IMR-90 (cell line): ENCODE results near the gene RYR1. TPM values are rescaled to one million over a fixed set of nuclear protein-coding genes. Genes with fewer than 3 reads are reported as not detected.

Experiments
- ATAC-seq: fragments of 200-7000 bp; cut with Tn5 transposase; 2 replicates; pipeline ENCODE4 v1.9.1; 2020; ENCODE audit warnings: low read depth, mild to moderate bottlenecking, moderate library complexity
- BruUV-seq: library from RNA; stranded (reverse); fragments of 400-500 nt; replicated peaks from 2 replicates; lab custom pipeline; 2021; lab: Mats Ljungman, UMichigan
- CTCF ChIA-PET: fragments of 300-600 bp; formaldehyde crosslinking; extraction: SDS; loops from one replicate; lab custom pipeline; 2021; ENCODE audit warnings: antibody characterized with exemption; lab: Yijun Ruan, JAX
- POLR2A ChIA-PET: fragments of 300-600 bp; sonication (Branson Sonifier 250); formaldehyde crosslinking; loops from one replicate; lab custom pipeline; 2022; ENCODE audit warnings: antibody characterized with exemption; ENCODE audit not compliant: unreplicated experiment; lab: Charles Lee
- DNase-seq: peaks from one replicate; pipeline ENCODE4 v3.0.0; 2013
- H2AFZ ChIP-seq: replicated peaks from 2 replicates; pipeline ENCODE3; 2013; ENCODE audit warnings: low read length, mild to moderate bottlenecking; ENCODE audit not compliant: poor library complexity
- H2AK5ac ChIP-seq: 2 replicates; pipeline ENCODE4 v1.6.1; 2013; ENCODE audit warnings: low read depth, low read length, inconsistent platforms
- H2AK9ac ChIP-seq: replicated peaks from 2 replicates; pipeline ENCODE3; 2013; ENCODE audit warnings: mild to moderate bottlenecking, low read depth, low read length, moderate library complexity; ENCODE audit not compliant: poor library complexity
- H2BK120ac ChIP-seq: 2 replicates; pipeline ENCODE4 v1.6.1; 2013; ENCODE audit warnings: low read depth, low read length, inconsistent platforms
- H2BK15ac ChIP-seq: 3 replicates; pipeline ENCODE4 v1.6.1; 2013; ENCODE audit warnings: low read depth, low read length, inconsistent platforms
- H2BK20ac ChIP-seq: 2 replicates; pipeline ENCODE4 v1.6.1; 2013; ENCODE audit warnings: low read depth, mild to moderate bottlenecking, inconsistent platforms, low read length, moderate library complexity
- H2BK5ac ChIP-seq: 2 replicates; pipeline ENCODE4 v1.6.1; 2013; ENCODE audit warnings: mild to moderate bottlenecking, low read depth, low read length, inconsistent platforms; ENCODE audit not compliant: poor library complexity, severe bottlenecking
- H3K14ac ChIP-seq: replicated peaks from 2 replicates; pipeline ENCODE4 v1.6.1; 2013; ENCODE audit warnings: low read depth, low read length, inconsistent platforms
- H3K18ac ChIP-seq: 2 replicates; pipeline ENCODE4 v1.6.1; 2013; ENCODE audit warnings: low read depth, low read length, control low read depth
- H3K23ac ChIP-seq: 2 replicates; pipeline ENCODE4 v1.6.1; 2013; ENCODE audit warnings: low read depth, low read length, inconsistent platforms
- H3K27ac ChIP-seq: 2 replicates; pipeline ENCODE4 v1.5.1; 2013; ENCODE audit warnings: mild to moderate bottlenecking, control low read depth, low read length; ENCODE audit not compliant: insufficient read depth
- H3K27me3 ChIP-seq: 2 replicates; pipeline ENCODE4 v1.6.1; 2013; ENCODE audit warnings: low read length; ENCODE audit not compliant: control insufficient read depth, insufficient read depth
- H3K36me3 ChIP-seq: 2 replicates; pipeline ENCODE4 v1.6.1; 2013; ENCODE audit warnings: low read length, mixed read lengths; ENCODE audit not compliant: control insufficient read depth, insufficient read depth
- H3K4ac ChIP-seq: 2 replicates; pipeline ENCODE4 v1.6.1; 2013; ENCODE audit warnings: low read depth, low read length, inconsistent platforms
- H3K4me1 ChIP-seq: 2 replicates; pipeline ENCODE4 v1.6.1; 2013; ENCODE audit warnings: low read length, mixed read lengths; ENCODE audit not compliant: control insufficient read depth, insufficient read depth
- H3K4me2 ChIP-seq: 2 replicates; pipeline ENCODE4 v1.6.1; 2013; ENCODE audit warnings: low read depth, mild to moderate bottlenecking, control low read depth, low read length, moderate library complexity
- H3K4me3 ChIP-seq: 2 replicates; pipeline ENCODE4 v1.5.1; 2013; ENCODE audit warnings: low read depth, mild to moderate bottlenecking, control low read depth, low read length, moderate library complexity; ENCODE audit not compliant: insufficient read depth
- H3K56ac ChIP-seq: 2 replicates; pipeline ENCODE4 v1.6.1; 2013; ENCODE audit warnings: low read length, inconsistent platforms; ENCODE audit not compliant: insufficient read depth; ENCODE audit errors: extremely low read depth
- H3K79me1 ChIP-seq, 2 experiments: 2 replicates each; pipeline ENCODE4 v1.6.1; 2013; ENCODE audit warnings: low read length in 2 of 2, inconsistent platforms in 1 of 2, low read depth in 1 of 2
- H3K9ac ChIP-seq: 2 replicates; pipeline ENCODE4 v1.6.1; 2013; ENCODE audit warnings: low read depth, low read length, control low read depth
- H3K9me1 ChIP-seq: 2 replicates; pipeline ENCODE4 v1.6.1; 2013; ENCODE audit warnings: low read length, inconsistent platforms; ENCODE audit not compliant: insufficient read depth
- H3K9me3 ChIP-seq: 2 replicates; pipeline ENCODE4 v1.6.1; 2013; ENCODE audit warnings: low read length; ENCODE audit not compliant: control insufficient read depth, insufficient read depth
- H4K20me1 ChIP-seq: 2 replicates; pipeline ENCODE4 v1.6.1; 2013; ENCODE audit warnings: low read length, inconsistent platforms; ENCODE audit not compliant: insufficient read depth
- H4K5ac ChIP-seq: 2 replicates; pipeline ENCODE4 v1.6.1; 2013; ENCODE audit warnings: mild to moderate bottlenecking, low read depth, low read length, control low read depth
- H4K8ac ChIP-seq, 2 experiments: 2 replicates each; pipeline ENCODE4 v1.6.1; 2013; ENCODE audit warnings: low read depth in 2 of 2, low read length in 2 of 2, control low read depth in 1 of 2, inconsistent platforms in 1 of 2
- H4K91ac ChIP-seq: 2 replicates; pipeline ENCODE4 v1.6.1; 2013; ENCODE audit warnings: low read depth, low read length, inconsistent platforms; ENCODE audit not compliant: insufficient read depth
- MAFK ChIP-seq: IDR thresholded peaks from 2 replicates; pipeline ENCODE4 v1.6.1; 2012; ENCODE audit warnings: low read depth, low read length, improper control_type of control experiment
- MAZ ChIP-seq: IDR thresholded peaks from 2 replicates; pipeline ENCODE4 v1.6.1; 2012; ENCODE audit warnings: low read depth, mild to moderate bottlenecking, low read length, improper control_type of control experiment, moderate library complexity, borderline replicate concordance
- MXI1 ChIP-seq: IDR thresholded peaks from 2 replicates; pipeline ENCODE4 v1.6.1; 2012; ENCODE audit warnings: low read depth, mild to moderate bottlenecking, low read length, moderate library complexity, borderline replicate concordance
- NFE2L2 ChIP-seq: fragments of 150-350 bp; IDR thresholded peaks from 2 replicates; pipeline ENCODE4 v1.6.1; 2016; ENCODE audit warnings: low read depth, mild to moderate bottlenecking, low read length
- POLR2A ChIP-seq: IDR thresholded peaks from 2 replicates; pipeline ENCODE4 v1.6.1; 2012; ENCODE audit warnings: mild to moderate bottlenecking, low read depth, low read length
- RAD21 ChIP-seq: IDR thresholded peaks from 2 replicates; pipeline ENCODE4 v1.6.1; 2012; ENCODE audit warnings: low read length, improper control_type of control experiment
- SMC3 ChIP-seq: fragments of 150-350 bp; IDR thresholded peaks from 2 replicates; pipeline ENCODE4 v1.6.1; 2016; ENCODE audit warnings: low read depth, mild to moderate bottlenecking, antibody characterized with exemption, low read length, moderate library complexity
- USF2 ChIP-seq: fragments of 150-350 bp; IDR thresholded peaks from 2 replicates; pipeline ENCODE4 v1.6.1; 2017; ENCODE audit warnings: mild to moderate bottlenecking, antibody characterized with exemption, low read length, low read depth
- WGBS, 2 experiments: methylation state at CpG; one replicate each; pipeline versions ENCODE4 v1.1.5 to v1.1.7; 2013; ENCODE audit warnings: missing lambda C conversion rate in 2 of 2; ENCODE audit not compliant: insufficient read length in 1 of 2; ENCODE audit errors: extremely low coverage in 2 of 2; 5-methylcytosine and 5-hydroxymethylcytosine counted together
- dilution Hi-C: fragments of 300-500 bp; cut with HindIII; formaldehyde crosslinking; loops from one replicate; pipeline ENCODE4 v1.14.3; 2018; ENCODE audit warnings: low sequenced_read_pairs; ENCODE audit not compliant: unreplicated experiment
- in situ Hi-C: fragments of 300-500 bp; cut with MboI; formaldehyde crosslinking; loops from 3 replicates; pipeline ENCODE4 v1.14.3; 2019; ENCODE audit warnings: low sequenced_read_pairs, inconsistent platforms, mixed read lengths
- intact Hi-C: fragments of 100-400 bp; cut with micrococcal nuclease; formaldehyde crosslinking; loops from 2 replicates; pipeline ENCODE4 v1.10.0; 2022
- polyA plus RNA-seq, 3 experiments: library from polyadenylated mRNA; depleted of rRNA; stranded (reverse); fragments of >200 nt; gene quantifications; 2 replicates each; pipeline ENCODE4 v1.2.3, GENCODE V29; 2012; ENCODE audit warnings: low replicate concordance in 1 of 3
- total RNA-seq: library from RNA; depleted of rRNA; stranded (reverse); fragments of >200 nt; gene quantifications from 2 replicates; pipeline ENCODE4 v1.2.3, GENCODE V29; 2012
- TF ChIP-seq, protein P1 (sequence below): conservative IDR thresholded peaks from 2 replicates; pipeline ENCODE4 v1.5.1; 2012; ENCODE audit warnings: mild to moderate bottlenecking, low read depth, low read length, improper control_type of control experiment

RYR1 gene
- total and polyA plus RNA-seq, 2 of the 4 experiments (the other 2 are of a cell fraction): not detected

- Histone ChIP-seq H3K56ac (peak within 1 kb of the TSS; percentile 86), H2BK120ac (peak within 1 kb of the TSS; percentile 71), H2AK5ac (peak within 1 kb of the TSS; percentile 91), H2BK20ac (peak within 1 kb of the TSS; percentile 63; the same call in 1 of the 2 replicates), H3K18ac (peak within 1 kb of the TSS; percentile 78), H4K91ac (peak within 1 kb of the TSS; percentile 88), H3K79me1 (peaks cover 7 to 53% of the 10 kb centered on the region in 2 experiments; a peak in 3 of 4 replicates), H3K9ac (peak within 1 kb of the TSS; percentile 83), H4K5ac (peak within 1 kb of the TSS; percentile 53), H4K20me1 (peaks cover 8% of the 10 kb centered on the region), H2AFZ (peak within 1 kb of the TSS; percentile 92), H3K9me3 (no peaks in the 10 kb centered on the region), H3K4ac (peak within 1 kb of the TSS; percentile 86), H3K9me1 (peaks cover 7% of the 10 kb centered on the region), H2BK15ac (peak within 1 kb of the TSS; percentile 97; the same call in 2 of the 3 replicates), H3K27ac (peak within 1 kb of the TSS; percentile 90), H3K27me3 (no peaks in the 10 kb centered on the region), H3K14ac (peak within 1 kb of the TSS; percentile 92), H3K23ac (peak within 1 kb of the TSS; percentile 82; the same call in 1 of the 2 replicates), H3K36me3 (peaks cover 25% of the 10 kb centered on the region), H2BK5ac (peak within 1 kb of the TSS; percentile 84), H4K8ac (peak within 1 kb of the TSS; percentile 40 to 90), H3K4me3 (peak within 1 kb of the TSS; percentile 67), H3K4me1 (peaks cover 2% of the 10 kb centered on the region), H2AK9ac (peak within 1 kb of the TSS; percentile 100), H3K4me2 (peak within 1 kb of the TSS; percentile 96)
- 0% methylated on average over 32 of the region's 51 CpGs; no CpG with 5 or more reads in 1 of the 2 experiments for WGBS, 2 experiments
- intact Hi-C loops (loop anchor here (2.0 to 5.0 kb wide), 2 partner anchors 13 to 155 kb away; partner anchors contain the start of gene PSMD8), in situ Hi-C loops (no loop called here), dilution Hi-C loops (no loop called here)
- ATAC-seq (peak; percentile 81), DNase-seq (peak; percentile 93)
- BruUV-seq: no TSS peak
- ChIA-PET CTCF (interaction anchor here (0.7 to 1.5 kb wide), 3 partner anchors 12 to 15 kb away, joined by 3 to 6 read pairs (median 4); partner anchors contain the start of genes FAM98C and PSMD8), POLR2A (interaction anchor here (0.5 to 2.4 kb wide), 4 partner anchors 12 to 234 kb away, joined by 3 to 12 read pairs (median 4); partner anchors contain the start of gene PSMD8)
- TF ChIP-seq RAD21 (no peak), SMC3 (no peak), NFE2L2 (no peak), MAZ (peak; percentile 66; the same call in 1 of the 2 replicates), MAFK (no peak), POLR2A (peak; percentile 34; the same call in 1 of the 2 replicates), USF2 (no peak), MXI1 (no peak)
- TF ChIP-seq, protein P1, sequence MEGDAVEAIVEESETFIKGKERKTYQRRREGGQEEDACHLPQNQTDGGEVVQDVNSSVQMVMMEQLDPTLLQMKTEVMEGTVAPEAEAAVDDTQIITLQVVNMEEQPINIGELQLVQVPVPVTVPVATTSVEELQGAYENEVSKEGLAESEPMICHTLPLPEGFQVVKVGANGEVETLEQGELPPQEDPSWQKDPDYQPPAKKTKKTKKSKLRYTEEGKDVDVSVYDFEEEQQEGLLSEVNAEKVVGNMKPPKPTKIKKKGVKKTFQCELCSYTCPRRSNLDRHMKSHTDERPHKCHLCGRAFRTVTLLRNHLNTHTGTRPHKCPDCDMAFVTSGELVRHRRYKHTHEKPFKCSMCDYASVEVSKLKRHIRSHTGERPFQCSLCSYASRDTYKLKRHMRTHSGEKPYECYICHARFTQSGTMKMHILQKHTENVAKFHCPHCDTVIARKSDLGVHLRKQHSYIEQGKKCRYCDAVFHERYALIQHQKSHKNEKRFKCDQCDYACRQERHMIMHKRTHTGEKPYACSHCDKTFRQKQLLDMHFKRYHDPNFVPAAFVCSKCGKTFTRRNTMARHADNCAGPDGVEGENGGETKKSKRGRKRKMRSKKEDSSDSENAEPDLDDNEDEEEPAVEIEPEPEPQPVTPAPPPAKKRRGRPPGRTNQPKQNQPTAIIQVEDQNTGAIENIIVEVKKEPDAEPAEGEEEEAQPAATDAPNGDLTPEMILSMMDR: no peak
Measured at GRCh38 chr19:38387550-38388348, 45.7 kb upstream of the RYR1 start, which contains the start of gene GGN. Gene GGN, minus strand, starts transcription at chr19:38388034. Its CDS starts 773 bp downstream, at chr19:38387261.
